Measurements from ENCODE around the gene NUP210L.
"Not testable (repeated sequence)": the region's sequence is repeated elsewhere in the genome, so short reads cannot be mapped to it uniquely, and the experiment has no call there.

DNA sequence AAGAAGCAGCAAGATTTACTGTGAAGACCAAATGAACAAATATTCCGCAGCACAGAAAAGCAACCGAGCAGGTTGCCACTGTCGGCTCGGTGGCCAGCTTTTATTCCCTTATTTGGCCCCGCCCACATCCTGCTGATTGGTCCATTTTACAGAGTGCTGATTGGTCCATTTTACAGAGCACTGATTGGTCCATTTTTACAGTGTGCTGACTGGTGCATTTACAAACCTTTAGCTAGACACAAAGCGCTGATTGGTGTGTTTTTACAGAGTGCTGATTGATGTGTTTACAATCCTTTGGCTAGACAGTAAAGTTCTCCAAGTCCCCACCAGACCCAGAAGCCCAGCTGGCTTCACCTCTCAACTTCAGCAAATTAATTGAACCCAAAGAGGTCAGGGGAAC, 71.8 kb downstream of the NUP210L start:
- TF ChIP-seq CTCF (conservative IDR thresholded peaks at IDR 0.05; ENCODE audit: low read length); EZH2phosphoT487 (IDR thresholded peaks at IDR 0.05; ENCODE audit: borderline replicate concordance, low read depth, low read length): not testable (repeated sequence)
